CD14-positive monocyte (primary cell): ENCODE data around the gene ZBTB47. TPM values are rescaled to one million over a fixed set of nuclear protein-coding genes. Genes with fewer than 3 reads are reported as not detected.

Experiments used
- DNase-seq, 3 donors: peaks; one replicate each; pipeline ENCODE4 v3.0.0-alpha.2; 2011 to 2022
- H2AFZ ChIP-seq: 2 replicates; pipeline ENCODE4 v1.6.0; 2012; ENCODE audit warnings: mild to moderate bottlenecking, low read depth, low read length, inconsistent platforms; ENCODE audit not compliant: insufficient read depth, poor library complexity, severe bottlenecking
- H3K27ac ChIP-seq, 2 donors: 1 replicate in 1 of 2; 2 replicates in 1 of 2; pipeline ENCODE4 v1.5.1; 2012 to 2013; ENCODE audit warnings: low read length in 2 of 2, control low read depth in 1 of 2, inconsistent platforms in 1 of 2, low read depth in 1 of 2, mild to moderate bottlenecking in 1 of 2
- H3K27me3 ChIP-seq, 2 donors: one replicate each; pipeline versions ENCODE4 v1.6.0 to v1.6.1; 2011 to 2013; ENCODE audit warnings: low read length in 2 of 2; ENCODE audit not compliant: control insufficient read depth in 2 of 2, insufficient read depth in 2 of 2
- H3K36me3 ChIP-seq, 2 donors: replicated peaks in 1 of 2; 1 replicate in 1 of 2; 2 replicates in 1 of 2; pipeline versions ENCODE4 v1.5.1 to v1.6.1; 2012 to 2013; ENCODE audit warnings: low read length in 2 of 2, control low read depth in 1 of 2, inconsistent platforms in 1 of 2, mild to moderate bottlenecking in 1 of 2; ENCODE audit not compliant: insufficient read depth in 2 of 2, control insufficient read depth in 1 of 2
- H3K4me1 ChIP-seq, 2 donors: 1 replicate in 1 of 2; 2 replicates in 1 of 2; pipeline versions ENCODE4 v1.5.1 to v1.6.1; 2012 to 2013; ENCODE audit warnings: low read length in 2 of 2, control low read depth in 1 of 2, inconsistent platforms in 1 of 2, mild to moderate bottlenecking in 1 of 2, moderate library complexity in 1 of 2; ENCODE audit not compliant: insufficient read depth in 2 of 2, control insufficient read depth in 1 of 2
- H3K4me2 ChIP-seq: replicated peaks from 2 replicates; pipeline ENCODE3; 2012; ENCODE audit warnings: low read length, moderate library complexity, mild to moderate bottlenecking; ENCODE audit not compliant: poor library complexity, severe bottlenecking; ENCODE audit errors: extremely low read depth
- H3K4me3 ChIP-seq, 3 experiments: fragments of 200-600 bp in 1 of 3; sonication (generic) in 1 of 3; replicated peaks in 1 of 3; 1 replicate in 2 of 3; 2 replicates in 1 of 3; pipeline ENCODE4 v1.5.1; 2011 to 2013; ENCODE audit warnings: low read length in 3 of 3, mild to moderate bottlenecking in 3 of 3, control low read depth in 2 of 3, low read depth in 2 of 3, inconsistent platforms in 1 of 3, moderate library complexity in 1 of 3
- H3K79me2 ChIP-seq: 2 replicates; pipeline ENCODE4 v1.6.0; 2012; ENCODE audit warnings: mild to moderate bottlenecking, control low read depth, inconsistent platforms, low read length, moderate library complexity; ENCODE audit not compliant: insufficient read depth
- H3K9ac ChIP-seq: 2 replicates; pipeline ENCODE4 v1.6.0; 2017; ENCODE audit warnings: low read length, mild to moderate bottlenecking; ENCODE audit not compliant: insufficient read depth, poor library complexity, severe bottlenecking
- H3K9me3 ChIP-seq, 2 donors: replicated peaks in 1 of 2; 1 replicate in 1 of 2; 2 replicates in 1 of 2; pipeline versions ENCODE4 v1.5.1 to v1.6.1; 2012 to 2013; ENCODE audit warnings: low read length in 2 of 2, control low read depth in 1 of 2; ENCODE audit not compliant: control insufficient read depth in 1 of 2, insufficient read depth in 1 of 2
- H4K20me1 ChIP-seq: 2 replicates; pipeline ENCODE4 v1.6.0; 2012; ENCODE audit warnings: mild to moderate bottlenecking, low read length, control low read depth, moderate library complexity; ENCODE audit not compliant: insufficient read depth
- H3K27ac Mint-ChIP-seq, 7 donors: one replicate each; pipeline ENCODE4 v1.8.0; 2020; ENCODE audit warnings: mild to moderate bottlenecking in 7 of 7, mixed read lengths in 7 of 7, moderate library complexity in 6 of 7, inconsistent platforms in 2 of 7
- H3K27me3 Mint-ChIP-seq, 3 donors: one replicate each; pipeline ENCODE4 v1.8.0; 2021 to 2022; ENCODE audit warnings: low read depth in 3 of 3, mild to moderate bottlenecking in 3 of 3, mixed read lengths in 3 of 3, moderate library complexity in 3 of 3, inconsistent platforms in 1 of 3
- H3K36me3 Mint-ChIP-seq, 2 donors: one replicate each; pipeline ENCODE4 v1.8.0; 2020; ENCODE audit warnings: mixed read lengths in 2 of 2, inconsistent platforms in 1 of 2, mild to moderate bottlenecking in 1 of 2
- H3K4me1 Mint-ChIP-seq: one replicate; pipeline ENCODE4 v1.8.0; 2020; ENCODE audit warnings: mild to moderate bottlenecking, mixed read lengths
- H3K4me3 Mint-ChIP-seq, 2 donors: one replicate each; pipeline ENCODE4 v1.8.0; 2020; ENCODE audit warnings: mild to moderate bottlenecking in 2 of 2, mixed read lengths in 2 of 2, moderate library complexity in 1 of 2
- H3K9me3 Mint-ChIP-seq, 7 donors: one replicate each; pipeline ENCODE4 v1.8.0; 2020 to 2022; ENCODE audit warnings: mixed read lengths in 7 of 7, mild to moderate bottlenecking in 6 of 7, moderate library complexity in 6 of 7, inconsistent platforms in 2 of 7
- CTCF ChIP-seq: fragments of 200-600 bp; IDR thresholded peaks from one replicate; pipeline ENCODE4 v1.8.0; 2022; ENCODE audit warnings: antibody characterized with exemption, mild to moderate bottlenecking
- WGBS: methylation state at CpG from one replicate; pipeline ENCODE4 v1.1.5; 2013; ENCODE audit warnings: missing lambda C conversion rate; ENCODE audit not compliant: insufficient coverage; 5-methylcytosine and 5-hydroxymethylcytosine counted together
- intact Hi-C, 2 donors: fragments of 100-400 bp; cut with micrococcal nuclease; formaldehyde crosslinking; loops; one replicate each; pipeline versions ENCODE4 v1.15.0 to v1.15.1; 2023
- polyA plus RNA-seq, 3 donors: library from polyadenylated mRNA; depleted of rRNA in 1 of 3; unstranded in 2 of 3; stranded (reverse) in 1 of 3; fragments of 300-500 nt in 2 of 3; fragments of >200 nt in 1 of 3; fragmentation: Illumina TruSeq in 2 of 3; gene quantifications; 1 replicate in 2 of 3; 2 replicates in 1 of 3; pipeline ENCODE4 v1.2.3, GENCODE V29; 2012 to 2021

Gene ZBTB47
- polyA plus RNA-seq, 3 donors = 0.35 to 9.8 (median 0.41) TPM

GRCh38 chr3:42688016-42688415 lies 34.5 kb downstream of the ZBTB47 start:
- intact Hi-C loops = no loop called here
- Histone ChIP-seq H3K27me3 (peaks cover 0 to 26% of the 10 kb centered on the region in 2 donors), H3K79me2 (no peaks in the 10 kb centered on the region), H4K20me1 (no peaks in the 10 kb centered on the region), H3K9ac (no peak overlapping the region), H3K4me3 (no peak overlapping the region), H3K4me1 (peaks cover 0 to 4% of the 10 kb centered on the region in 2 donors), H3K4me2 (no peak overlapping the region), H2AFZ (no peak overlapping the region), H3K9me3 (peaks cover 0 to 5% of the 10 kb centered on the region in 2 donors), H3K36me3 (no peaks in the 10 kb centered on the region), H3K27ac (no peak overlapping the region)
- Mint-ChIP-seq H3K27me3 (peaks cover 34 to 47% (median 46%) of the 10 kb centered on the region in 3 donors), H3K9me3 (peaks cover 0 to 8% (median 0%) of the 10 kb centered on the region in 7 donors), H3K36me3 (no peaks in the 10 kb centered on the region), H3K27ac (peak overlapping the region in 1 of 7 donors; percentile 33), H3K4me1 (peaks cover 11% of the 10 kb centered on the region), H3K4me3 (no peak overlapping the region)
- no peak for DNase-seq
- no peak for TF ChIP-seq CTCF
- 98% methylated on average over 11 of the region's 15 CpGs for WGBS

GRCh38 chr3:42688487-42689420 lies 35.3 kb downstream of the ZBTB47 start:
- 87% methylated on average over 9 of the region's 22 CpGs for WGBS
- Histone ChIP-seq H4K20me1 (no peaks in the 10 kb centered on the region), H3K27me3 (peaks cover 0 to 26% of the 10 kb centered on the region in 2 donors), H3K9ac (no peak overlapping the region), H2AFZ (no peak overlapping the region), H3K36me3 (no peaks in the 10 kb centered on the region), H3K4me3 (no peak overlapping the region), H3K4me1 (no peaks in the 10 kb centered on the region), H3K4me2 (no peak overlapping the region), H3K79me2 (no peaks in the 10 kb centered on the region), H3K27ac (no peak overlapping the region), H3K9me3 (peaks cover 0 to 5% of the 10 kb centered on the region in 2 donors)
- peaks cover 0 to 8% (median 0%) of the 10 kb centered on the region in 7 donors for H3K9me3 Mint-ChIP-seq
- no peak overlapping the region for H3K4me3 Mint-ChIP-seq
- intact Hi-C loops = no loop called here
- H3K36me3 Mint-ChIP-seq = no peaks in the 10 kb centered on the region
- peak overlapping the region in 2 of 7 donors; percentile 31 to 42 for H3K27ac Mint-ChIP-seq
- DNase-seq = no peak
- peaks cover 34 to 47% (median 43%) of the 10 kb centered on the region in 3 donors for H3K27me3 Mint-ChIP-seq
- peaks cover 11% of the 10 kb centered on the region for H3K4me1 Mint-ChIP-seq
- TF ChIP-seq CTCF = no peak
